Occipital lobe (tissue), 2 donors: Measurements from ENCODE around the gene OR8B8. TPM values are rescaled to one million over a fixed set of nuclear protein-coding genes. Genes with fewer than 3 reads are reported as not detected.
"Not testable (repeated sequence)": the region's sequence is repeated elsewhere in the genome, so short reads cannot be mapped to it uniquely, and the experiment has no call there.

Source experiments
- DNase-seq: peaks from one replicate; lab custom pipeline; 2025; lab: John Stamatoyannopoulos, UW
- total RNA-seq: library from RNA; depleted of rRNA; stranded (reverse); fragments of >200 nt; gene quantifications from one replicate; pipeline ENCODE4 v1.2.3, GENCODE V29; 2014

Gene OR8B8
- total RNA-seq, 1 donor from 2014 or later = not detected

GRCh38 chr11:124442442-124442841 is 3.1 kb downstream of the OR8B8 start:
- no peak for DNase-seq

GRCh38 chr11:124441519-124441918 is 4.0 kb downstream of the OR8B8 start:
- DNase-seq = no peak

- no peak for DNase-seq
Observed at GRCh38 chr11:124441081-124441480, 4.4 kb downstream of the OR8B8 start.

GRCh38 chr11:124440608-124441007 is 4.9 kb downstream of the OR8B8 start:
- DNase-seq = no peak

GRCh38 chr11:124434699-124435098 is 10.8 kb downstream of the OR8B8 start:
- DNase-seq = no peak

GRCh38 chr11:124429599-124429998 is 15.9 kb downstream of the OR8B8 start:
- no peak for DNase-seq

GRCh38 chr11:124424384-124424921 is 21.0 kb downstream of the OR8B8 start, which contains the start of gene OR8B4:
TSS of gene OR8B4 (minus strand) at chr11:124424871. CDS start at chr11:124424871, 0 bp downstream.
- DNase-seq = no peak

- no peak for DNase-seq
Observed at GRCh38 chr11:124421043-124421442, 24.5 kb downstream of the OR8B8 start.

- DNase-seq = no peak
Observed at GRCh38 chr11:124415356-124415923, 30.1 kb downstream of the OR8B8 start.

- DNase-seq = no peak
Observed at GRCh38 chr11:124409906-124410305, 35.6 kb downstream of the OR8B8 start.

- DNase-seq = no peak
Observed at GRCh38 chr11:124405581-124405980, 39.9 kb downstream of the OR8B8 start.

GRCh38 chr11:124403186-124403585 is 42.3 kb downstream of the OR8B8 start:
- DNase-seq = not testable (repeated sequence)

- peak; percentile 43 for DNase-seq
Observed at GRCh38 chr11:124402326-124402922, 43.1 kb downstream of the OR8B8 start.

- no peak for DNase-seq
Observed at GRCh38 chr11:124398924-124399323, 46.6 kb downstream of the OR8B8 start, which contains the start of gene OR8B3. TSS of gene OR8B3 (minus strand) at chr11:124399024. CDS start at chr11:124397351, 1,673 bp downstream.

GRCh38 chr11:124396847-124397246 is 48.6 kb downstream of the OR8B8 start:
- DNase-seq = not testable (repeated sequence)

- no peak for DNase-seq
Observed at GRCh38 chr11:124394408-124394807, 51.1 kb downstream of the OR8B8 start.

Other genes starting within 250 kb of the OR8B8 start
- gene OR8G1, start 204.6 kb downstream of the OR8B8 start, total RNA-seq = not detected
- gene OR8G5, start 189.3 kb downstream of the OR8B8 start, total RNA-seq = 0.16 TPM
- not detected for gene OR8D1, start 131.7 kb downstream of the OR8B8 start, total RNA-seq
- not detected for gene OR8D2, start 125.5 kb downstream of the OR8B8 start, total RNA-seq
- gene OR8B2, start 61.2 kb downstream of the OR8B8 start, total RNA-seq = not detected
- not detected for gene OR8B3, start 46.7 kb downstream of the OR8B8 start, total RNA-seq
- not detected for gene OR8B4, start 20.8 kb downstream of the OR8B8 start, total RNA-seq
- gene OR8B12, start 98.0 kb upstream of the OR8B8 start, total RNA-seq = not detected
- not detected for gene OR8A1, start 124.3 kb upstream of the OR8B8 start, total RNA-seq
- gene PANX3, start 165.7 kb upstream of the OR8B8 start, total RNA-seq = not detected
- 42.7 TPM for gene TBRG1, start 177.2 kb upstream of the OR8B8 start, total RNA-seq
- gene SIAE, start 228.0 kb upstream of the OR8B8 start, total RNA-seq = 9.7 TPM
- 5.1 TPM for gene SPA17, start 228.2 kb upstream of the OR8B8 start, total RNA-seq